HepG2 (cell line): ENCODE measurements around the gene GPR37L1. TPM values are rescaled to one million over a fixed set of nuclear protein-coding genes. Genes with fewer than 3 reads are reported as not detected.

ENCODE experiments used
- ADNP ChIP-seq: sonication (generic); formaldehyde crosslinking; IDR thresholded peaks from 2 replicates; pipeline ENCODE4 v1.4.0; 2020; ENCODE audit warnings: missing genetic modification reagents
- ATF1 ChIP-seq: IDR thresholded peaks from 2 replicates; pipeline ENCODE4 v1.6.1; 2016; ENCODE audit warnings: mild to moderate bottlenecking, control low read depth
- BCL6 ChIP-seq: IDR thresholded peaks from 2 replicates; pipeline ENCODE4 v1.6.1; 2016; ENCODE audit warnings: missing genetic modification reagents, missing compliant biosample characterization
- CENPX ChIP-seq: sonication (generic); formaldehyde crosslinking; IDR thresholded peaks from 2 replicates; pipeline ENCODE4 v1.9.0; 2021; ENCODE audit warnings: mild to moderate bottlenecking, missing genetic modification reagents, moderate library complexity
- GABPB1 ChIP-seq: IDR thresholded peaks from 2 replicates; pipeline ENCODE4 v1.6.1; 2016; ENCODE audit warnings: mild to moderate bottlenecking, missing genetic modification reagents, moderate library complexity, missing compliant biosample characterization
- HDAC1 ChIP-seq: sonication (generic); formaldehyde crosslinking; IDR thresholded peaks from 2 replicates; pipeline ENCODE4 v1.5.1; 2020; ENCODE audit warnings: mild to moderate bottlenecking, missing genetic modification reagents
- HDAC6 ChIP-seq: fragments of 200-600 bp; sonication (generic); IDR thresholded peaks from 2 replicates; pipeline ENCODE4 v1.7.0; 2017; ENCODE audit warnings: mild to moderate bottlenecking, antibody characterized with exemption, low read length, low read depth
- NR2F6 ChIP-seq, 2 experiments: IDR thresholded peaks; 2 replicates each; pipeline ENCODE4 v1.6.1; 2016; ENCODE audit warnings: antibody characterized with exemption in 1 of 2, mild to moderate bottlenecking in 1 of 2
- POLR2AphosphoS2 ChIP-seq: IDR thresholded peaks from 2 replicates; pipeline ENCODE4 v1.6.1; 2011; ENCODE audit warnings: low read depth, low read length, improper control_type of control experiment
- RXRB ChIP-seq: IDR thresholded peaks from 2 replicates; pipeline ENCODE4 v1.6.1; 2016; ENCODE audit warnings: borderline replicate concordance, missing genetic modification reagents, missing compliant biosample characterization
- SAP130 ChIP-seq: IDR thresholded peaks from 2 replicates; pipeline ENCODE4 v1.6.1; 2016; ENCODE audit warnings: low read depth
- SKI ChIP-seq: fragments of 450-650 bp; IDR thresholded peaks from one replicate; pipeline ENCODE4 v1.6.1; 2018; ENCODE audit warnings: mild to moderate bottlenecking; ENCODE audit not compliant: partially characterized antibody
- ZBTB21 ChIP-seq: sonication (generic); formaldehyde crosslinking; IDR thresholded peaks from 2 replicates; pipeline ENCODE4 v1.4.0; 2020; ENCODE audit warnings: missing genetic modification reagents
- ZNF260 ChIP-seq: sonication (generic); formaldehyde crosslinking; IDR thresholded peaks from 2 replicates; pipeline ENCODE4 v1.4.0; 2020; ENCODE audit warnings: missing genetic modification reagents, low read depth, mild to moderate bottlenecking, borderline replicate concordance
- ZNF263 ChIP-seq: sonication (generic); formaldehyde crosslinking; IDR thresholded peaks from 2 replicates; pipeline ENCODE4 v1.4.0; 2020; ENCODE audit warnings: missing genetic modification reagents
- ZNF484 ChIP-seq: sonication (generic); formaldehyde crosslinking; IDR thresholded peaks from 2 replicates; pipeline ENCODE4 v1.5.1; 2020; ENCODE audit warnings: mild to moderate bottlenecking, low read depth, missing genetic modification reagents, borderline replicate concordance
- ZNF678 ChIP-seq: sonication (generic); formaldehyde crosslinking; IDR thresholded peaks from 2 replicates; pipeline ENCODE4 v1.4.0; 2020; ENCODE audit warnings: mild to moderate bottlenecking, missing genetic modification reagents
- ZNF775 ChIP-seq: sonication (generic); formaldehyde crosslinking; IDR thresholded peaks from 2 replicates; pipeline ENCODE4 v1.4.0; 2020; ENCODE audit warnings: missing genetic modification reagents, mild to moderate bottlenecking, moderate library complexity, borderline replicate concordance
- polyA plus RNA-seq, 8 experiments: library from polyadenylated mRNA; depleted of rRNA in 3 of 8; stranded (reverse) in 7 of 8; unstranded in 1 of 8; fragments of >200 nt; fragmentation: Illumina TruSeq in 4 of 8; extraction: Trizol in 4 of 8; gene quantifications; 2 replicates each; pipeline versions ENCODE4 v1.2.1 to v1.2.3, GENCODE V29; 2011 to 2016; ENCODE audit warnings: low read depth in 4 of 8, missing spikeins in 1 of 8, mixed read lengths in 1 of 8; ENCODE audit not compliant: insufficient read depth in 1 of 8
- total RNA-seq, 5 experiments: library from RNA; depleted of rRNA; stranded (reverse); fragments of >200 nt; fragmentation: Illumina TruSeq; extraction: Trizol; gene quantifications; 2 replicates each; pipeline ENCODE4 v1.2.3, GENCODE V29; 2016; ENCODE audit warnings: low read depth in 1 of 5
- TF ChIP-seq, protein P1 (sequence below): sonication (generic); formaldehyde crosslinking; IDR thresholded peaks from 2 replicates; pipeline ENCODE4 v1.9.0; 2022; ENCODE audit warnings: missing genetic modification reagents, mild to moderate bottlenecking, borderline replicate concordance
- TF ChIP-seq, protein P2 (sequence below): sonication (generic); formaldehyde crosslinking; IDR thresholded peaks from 2 replicates; pipeline ENCODE4 v1.4.0; 2020; ENCODE audit warnings: mild to moderate bottlenecking, missing genetic modification reagents
- TF ChIP-seq, protein P3 (sequence below): sonication (generic); formaldehyde crosslinking; conservative IDR thresholded peaks from 2 replicates; pipeline ENCODE4 v1.4.0; 2020; ENCODE audit warnings: mild to moderate bottlenecking, missing genetic modification reagents, moderate library complexity
- TF ChIP-seq, protein P4 (sequence below): sonication (generic); formaldehyde crosslinking; IDR thresholded peaks from 2 replicates; pipeline ENCODE4 v1.5.0; 2020; ENCODE audit warnings: mild to moderate bottlenecking, missing genetic modification reagents, moderate library complexity

Gene GPR37L1
- total and polyA plus RNA-seq, 2 of the 13 experiments (the other 11 are each of a cell fraction or from before 2014, with no cell fraction given), result 0.13 TPM; not detected in 1

DNA sequence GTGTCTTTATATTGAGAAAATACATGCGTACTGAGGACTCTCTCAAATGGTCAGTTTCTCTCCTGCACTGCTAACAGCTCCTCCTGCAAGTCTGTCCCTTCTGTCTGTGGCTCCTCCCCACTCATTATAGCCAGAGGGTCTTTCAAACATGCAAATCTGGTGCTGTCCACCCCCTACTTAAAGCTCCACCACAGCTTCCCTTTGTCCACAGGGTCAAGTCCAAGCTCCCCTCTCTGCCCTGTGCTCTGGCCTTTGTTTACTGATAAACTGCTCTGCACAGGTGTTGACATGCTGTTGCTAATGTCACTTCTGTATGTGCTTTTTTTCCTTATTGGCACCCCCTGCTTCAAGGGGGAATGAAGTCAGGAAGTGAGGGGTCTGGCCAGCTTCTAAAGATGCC lies 47.7 kb upstream of the GPR37L1 start (continued):
- no peak for TF ChIP-seq CENPX (CRISPR knock-in tag)
- TF ChIP-seq ZNF263 (CRISPR knock-in tag), result peak; percentile 59; the same call in 1 of the 2 replicates
- TF ChIP-seq BCL6, result no peak
- TF ChIP-seq, protein P1, sequence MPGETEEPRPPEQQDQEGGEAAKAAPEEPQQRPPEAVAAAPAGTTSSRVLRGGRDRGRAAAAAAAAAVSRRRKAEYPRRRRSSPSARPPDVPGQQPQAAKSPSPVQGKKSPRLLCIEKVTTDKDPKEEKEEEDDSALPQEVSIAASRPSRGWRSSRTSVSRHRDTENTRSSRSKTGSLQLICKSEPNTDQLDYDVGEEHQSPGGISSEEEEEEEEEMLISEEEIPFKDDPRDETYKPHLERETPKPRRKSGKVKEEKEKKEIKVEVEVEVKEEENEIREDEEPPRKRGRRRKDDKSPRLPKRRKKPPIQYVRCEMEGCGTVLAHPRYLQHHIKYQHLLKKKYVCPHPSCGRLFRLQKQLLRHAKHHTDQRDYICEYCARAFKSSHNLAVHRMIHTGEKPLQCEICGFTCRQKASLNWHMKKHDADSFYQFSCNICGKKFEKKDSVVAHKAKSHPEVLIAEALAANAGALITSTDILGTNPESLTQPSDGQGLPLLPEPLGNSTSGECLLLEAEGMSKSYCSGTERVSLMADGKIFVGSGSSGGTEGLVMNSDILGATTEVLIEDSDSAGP (CRISPR knock-in tag), result 0 out of 2 replicates have a peak, but pooled peaks have one; percentile 26
- peak; percentile 65 for TF ChIP-seq HDAC1 (CRISPR knock-in tag)
- peak; percentile 63 for TF ChIP-seq NR2F6 (IDR thresholded peaks at IDR 0.05)
- TF ChIP-seq NR2F6 (CRISPR knock-in tag; IDR thresholded peaks at IDR 0.05), result no peak
- TF ChIP-seq HDAC6, result no peak
- TF ChIP-seq, protein P2, sequence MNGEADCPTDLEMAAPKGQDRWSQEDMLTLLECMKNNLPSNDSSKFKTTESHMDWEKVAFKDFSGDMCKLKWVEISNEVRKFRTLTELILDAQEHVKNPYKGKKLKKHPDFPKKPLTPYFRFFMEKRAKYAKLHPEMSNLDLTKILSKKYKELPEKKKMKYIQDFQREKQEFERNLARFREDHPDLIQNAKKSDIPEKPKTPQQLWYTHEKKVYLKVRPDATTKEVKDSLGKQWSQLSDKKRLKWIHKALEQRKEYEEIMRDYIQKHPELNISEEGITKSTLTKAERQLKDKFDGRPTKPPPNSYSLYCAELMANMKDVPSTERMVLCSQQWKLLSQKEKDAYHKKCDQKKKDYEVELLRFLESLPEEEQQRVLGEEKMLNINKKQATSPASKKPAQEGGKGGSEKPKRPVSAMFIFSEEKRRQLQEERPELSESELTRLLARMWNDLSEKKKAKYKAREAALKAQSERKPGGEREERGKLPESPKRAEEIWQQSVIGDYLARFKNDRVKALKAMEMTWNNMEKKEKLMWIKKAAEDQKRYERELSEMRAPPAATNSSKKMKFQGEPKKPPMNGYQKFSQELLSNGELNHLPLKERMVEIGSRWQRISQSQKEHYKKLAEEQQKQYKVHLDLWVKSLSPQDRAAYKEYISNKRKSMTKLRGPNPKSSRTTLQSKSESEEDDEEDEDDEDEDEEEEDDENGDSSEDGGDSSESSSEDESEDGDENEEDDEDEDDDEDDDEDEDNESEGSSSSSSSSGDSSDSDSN (CRISPR knock-in tag), result 0 out of 2 replicates have a peak, but pooled peaks have one; percentile 9
- TF ChIP-seq ZNF484 (CRISPR knock-in tag), result no peak
- TF ChIP-seq SAP130 (CRISPR knock-in tag), result peak; percentile 32; the same call in 1 of the 2 replicates
- no peak for TF ChIP-seq ZNF678 (CRISPR knock-in tag)
- TF ChIP-seq ADNP (CRISPR knock-in tag), result no peak
- no peak for TF ChIP-seq ATF1 (CRISPR knock-in tag)
- no peak for TF ChIP-seq ZNF260
- no peak for TF ChIP-seq ZNF775 (CRISPR knock-in tag)
- TF ChIP-seq, protein P3, sequence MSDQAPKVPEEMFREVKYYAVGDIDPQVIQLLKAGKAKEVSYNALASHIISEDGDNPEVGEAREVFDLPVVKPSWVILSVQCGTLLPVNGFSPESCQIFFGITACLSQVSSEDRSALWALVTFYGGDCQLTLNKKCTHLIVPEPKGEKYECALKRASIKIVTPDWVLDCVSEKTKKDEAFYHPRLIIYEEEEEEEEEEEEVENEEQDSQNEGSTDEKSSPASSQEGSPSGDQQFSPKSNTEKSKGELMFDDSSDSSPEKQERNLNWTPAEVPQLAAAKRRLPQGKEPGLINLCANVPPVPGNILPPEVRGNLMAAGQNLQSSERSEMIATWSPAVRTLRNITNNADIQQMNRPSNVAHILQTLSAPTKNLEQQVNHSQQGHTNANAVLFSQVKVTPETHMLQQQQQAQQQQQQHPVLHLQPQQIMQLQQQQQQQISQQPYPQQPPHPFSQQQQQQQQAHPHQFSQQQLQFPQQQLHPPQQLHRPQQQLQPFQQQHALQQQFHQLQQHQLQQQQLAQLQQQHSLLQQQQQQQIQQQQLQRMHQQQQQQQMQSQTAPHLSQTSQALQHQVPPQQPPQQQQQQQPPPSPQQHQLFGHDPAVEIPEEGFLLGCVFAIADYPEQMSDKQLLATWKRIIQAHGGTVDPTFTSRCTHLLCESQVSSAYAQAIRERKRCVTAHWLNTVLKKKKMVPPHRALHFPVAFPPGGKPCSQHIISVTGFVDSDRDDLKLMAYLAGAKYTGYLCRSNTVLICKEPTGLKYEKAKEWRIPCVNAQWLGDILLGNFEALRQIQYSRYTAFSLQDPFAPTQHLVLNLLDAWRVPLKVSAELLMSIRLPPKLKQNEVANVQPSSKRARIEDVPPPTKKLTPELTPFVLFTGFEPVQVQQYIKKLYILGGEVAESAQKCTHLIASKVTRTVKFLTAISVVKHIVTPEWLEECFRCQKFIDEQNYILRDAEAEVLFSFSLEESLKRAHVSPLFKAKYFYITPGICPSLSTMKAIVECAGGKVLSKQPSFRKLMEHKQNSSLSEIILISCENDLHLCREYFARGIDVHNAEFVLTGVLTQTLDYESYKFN (CRISPR knock-in tag), result peak; percentile 29
- no peak for TF ChIP-seq POLR2AphosphoS2
- no peak for TF ChIP-seq ZBTB21 (CRISPR knock-in tag)
- no peak for TF ChIP-seq GABPB1 (CRISPR knock-in tag)
- TF ChIP-seq RXRB (CRISPR knock-in tag), result peak; percentile 37; the same call in 1 of the 2 replicates
- TF ChIP-seq, protein P4, sequence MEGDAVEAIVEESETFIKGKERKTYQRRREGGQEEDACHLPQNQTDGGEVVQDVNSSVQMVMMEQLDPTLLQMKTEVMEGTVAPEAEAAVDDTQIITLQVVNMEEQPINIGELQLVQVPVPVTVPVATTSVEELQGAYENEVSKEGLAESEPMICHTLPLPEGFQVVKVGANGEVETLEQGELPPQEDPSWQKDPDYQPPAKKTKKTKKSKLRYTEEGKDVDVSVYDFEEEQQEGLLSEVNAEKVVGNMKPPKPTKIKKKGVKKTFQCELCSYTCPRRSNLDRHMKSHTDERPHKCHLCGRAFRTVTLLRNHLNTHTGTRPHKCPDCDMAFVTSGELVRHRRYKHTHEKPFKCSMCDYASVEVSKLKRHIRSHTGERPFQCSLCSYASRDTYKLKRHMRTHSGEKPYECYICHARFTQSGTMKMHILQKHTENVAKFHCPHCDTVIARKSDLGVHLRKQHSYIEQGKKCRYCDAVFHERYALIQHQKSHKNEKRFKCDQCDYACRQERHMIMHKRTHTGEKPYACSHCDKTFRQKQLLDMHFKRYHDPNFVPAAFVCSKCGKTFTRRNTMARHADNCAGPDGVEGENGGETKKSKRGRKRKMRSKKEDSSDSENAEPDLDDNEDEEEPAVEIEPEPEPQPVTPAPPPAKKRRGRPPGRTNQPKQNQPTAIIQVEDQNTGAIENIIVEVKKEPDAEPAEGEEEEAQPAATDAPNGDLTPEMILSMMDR (CRISPR knock-in tag), result no peak
- peak; percentile 40 for TF ChIP-seq SKI
